OCI-LY3 (cell line): ENCODE data around the gene TBC1D5.

Experiments
- H2AFZ ChIP-seq: fragments of 200-600, 300-600 bp; shearing (Covaris generic); 2 replicates; pipeline ENCODE4 v1.6.0; 2014; ENCODE audit warnings: antibody characterized with exemption, low read depth, low read length
- H3K27ac ChIP-seq: fragments of 200-600, 300-600 bp; sonication (generic); 2 replicates; pipeline ENCODE4 v1.5.1; 2014; ENCODE audit warnings: mild to moderate bottlenecking, low read length, moderate library complexity, mixed read lengths
- H3K27me3 ChIP-seq: fragments of 200-600, 300-600 bp; sonication (generic); 2 replicates; pipeline ENCODE4 v1.6.1; 2014; ENCODE audit warnings: low read depth, low read length, mixed read lengths
- H3K36me3 ChIP-seq: fragments of 200-600, 300-600 bp; sonication (generic); replicated peaks from 2 replicates; pipeline ENCODE3; 2014; ENCODE audit warnings: low read depth, low read length, mixed read lengths
- H3K4me1 ChIP-seq: fragments of 300-600, 200-600 bp; sonication (generic); 2 replicates; pipeline ENCODE4 v1.6.1; 2014; ENCODE audit warnings: low read length, mixed read lengths
- H3K4me2 ChIP-seq: fragments of 200-600, 300-600 bp; sonication (generic); 2 replicates; pipeline ENCODE4 v1.6.1; 2014; ENCODE audit warnings: low read length, mixed read lengths
- H3K4me3 ChIP-seq: fragments of 300-600, 200-600 bp; sonication (generic); 2 replicates; pipeline ENCODE4 v1.5.1; 2014; ENCODE audit warnings: antibody characterized with exemption, mild to moderate bottlenecking, low read length, moderate library complexity
- H3K79me2 ChIP-seq: fragments of 300-600, 200-600 bp; shearing (Covaris generic); 2 replicates; pipeline ENCODE4 v1.6.1; 2014; ENCODE audit warnings: mild to moderate bottlenecking, low read length, mixed read lengths
- H3K9ac ChIP-seq: fragments of 300-600, 200-600 bp; shearing (Covaris generic); 2 replicates; pipeline ENCODE4 v1.6.0; 2014; ENCODE audit warnings: mild to moderate bottlenecking, low read length, moderate library complexity
- H3K9me3 ChIP-seq: fragments of 200-600, 300-600 bp; shearing (Covaris generic); 2 replicates; pipeline ENCODE4 v1.6.1; 2014; ENCODE audit warnings: low read length, mixed read lengths; ENCODE audit not compliant: insufficient read depth
- H4K20me1 ChIP-seq: fragments of 200-600, 300-600 bp; sonication (generic); 2 replicates; pipeline ENCODE4 v1.6.1; 2016; ENCODE audit warnings: low read length, mixed read lengths; ENCODE audit not compliant: insufficient read depth
- CTCF ChIP-seq: fragments of 200-600, 300-600 bp; sonication (generic); IDR thresholded peaks from 2 replicates; pipeline ENCODE4 v1.5.1; 2014; ENCODE audit warnings: antibody characterized with exemption, low read length, low read depth
- EZH2phosphoT487 ChIP-seq: fragments of 200-600 bp; shearing (Covaris generic); IDR thresholded peaks from 2 replicates; pipeline ENCODE4 v1.6.1; 2018; ENCODE audit warnings: antibody characterized with exemption, mixed run types, low read depth

Gene TBC1D5

GRCh38 chr3:17634201-17634600 lies 108.2 kb downstream of the TBC1D5 start:
- H2AFZ ChIP-seq, result no peak overlapping the region
- H3K79me2 ChIP-seq, result no peaks in the 10 kb centered on the region
- no peak for TF ChIP-seq EZH2phosphoT487
- no peak for TF ChIP-seq CTCF
- H3K9ac ChIP-seq, result no peak overlapping the region
- no peak overlapping the region for H3K27ac ChIP-seq
- H3K9me3 ChIP-seq, result no peaks in the 10 kb centered on the region
- H3K4me1 ChIP-seq, result peaks cover 6% of the 10 kb centered on the region; the same call in 1 of the 2 replicates
- H3K36me3 ChIP-seq, result no peaks in the 10 kb centered on the region
- no peak overlapping the region for H3K4me3 ChIP-seq
- peaks cover 15% of the 10 kb centered on the region for H4K20me1 ChIP-seq
- no peak overlapping the region for H3K4me2 ChIP-seq
- no peaks in the 10 kb centered on the region for H3K27me3 ChIP-seq

- Histone ChIP-seq H3K9ac (no peak overlapping the region), H3K4me3 (no peak overlapping the region), H3K27ac (no peak overlapping the region), H3K4me2 (no peak overlapping the region), H2AFZ (no peak overlapping the region), H3K9me3 (no peaks in the 10 kb centered on the region), H3K27me3 (no peaks in the 10 kb centered on the region), H3K4me1 (peaks cover 6% of the 10 kb centered on the region; the same call in 1 of the 2 replicates), H3K79me2 (no peaks in the 10 kb centered on the region), H3K36me3 (no peaks in the 10 kb centered on the region), H4K20me1 (peaks cover 12% of the 10 kb centered on the region)
- no peak for TF ChIP-seq CTCF
- no peak for TF ChIP-seq EZH2phosphoT487
Observed at GRCh38 chr3:17632401-17633100, 109.9 kb downstream of the TBC1D5 start.

GRCh38 chr3:17631609-17632008 lies 110.8 kb downstream of the TBC1D5 start:
- Histone ChIP-seq H4K20me1 (peaks cover 12% of the 10 kb centered on the region), H3K4me2 (no peak overlapping the region)

More at GRCh38 chr3:17631609-17632008, 110.8 kb downstream of the TBC1D5 start:
- H3K27ac ChIP-seq, result no peak overlapping the region
- H3K27me3 ChIP-seq, result no peaks in the 10 kb centered on the region
- H3K4me3 ChIP-seq, result no peak overlapping the region
- no peaks in the 10 kb centered on the region for H3K9me3 ChIP-seq
- H3K4me1 ChIP-seq, result peaks cover 6% of the 10 kb centered on the region; the same call in 1 of the 2 replicates
- no peak overlapping the region for H2AFZ ChIP-seq
- H3K79me2 ChIP-seq, result 0 out of 2 replicates have a peak, but pooled peaks cover 1% of the 10 kb centered on the region
- H3K36me3 ChIP-seq, result no peaks in the 10 kb centered on the region
- TF ChIP-seq CTCF (no peak), EZH2phosphoT487 (no peak)
- H3K9ac ChIP-seq, result no peak overlapping the region
